SK-MEL-5 (cell line): Measurements from ENCODE around the gene NT5DC3. TPM values are rescaled to one million over a fixed set of nuclear protein-coding genes. Genes with fewer than 3 reads are reported as not detected.
A peak's percentile ranks its signal among the peaks of the same experiment; 100 is the strongest.

Source experiments
- DNase-seq: peaks from one replicate; pipeline ENCODE4 v3.0.0-alpha.2; 2016; ENCODE audit warnings: low read depth, low spot score
- in situ Hi-C: cut with HindIII; loops from 2 replicates; pipeline ENCODE4 v1.10.0; 2016; ENCODE audit warnings: low sequenced_read_pairs, high pct_unique_total_duplicates, low pct_unique_long_range_greater_than_20kb
- total RNA-seq: library from RNA; depleted of rRNA; stranded (reverse); fragments of >200 nt; shearing (Covaris generic); gene quantifications from 2 replicates; pipeline ENCODE4 v1.2.3, GENCODE V29; 2014; rRNA removed

Gene NT5DC3
- total RNA-seq, 1 experiment from 2014 or later, result 34.6 TPM

- in situ Hi-C loops, result no loop called here
- DNase-seq, result no peak
Measured at GRCh38 chr12:103748002-103748401, 93.0 kb downstream of the NT5DC3 start.

GRCh38 chr12:103745962-103746361, 95.1 kb downstream of the NT5DC3 start:
- peak; percentile 64 for DNase-seq
- in situ Hi-C loops, result no loop called here

DNA sequence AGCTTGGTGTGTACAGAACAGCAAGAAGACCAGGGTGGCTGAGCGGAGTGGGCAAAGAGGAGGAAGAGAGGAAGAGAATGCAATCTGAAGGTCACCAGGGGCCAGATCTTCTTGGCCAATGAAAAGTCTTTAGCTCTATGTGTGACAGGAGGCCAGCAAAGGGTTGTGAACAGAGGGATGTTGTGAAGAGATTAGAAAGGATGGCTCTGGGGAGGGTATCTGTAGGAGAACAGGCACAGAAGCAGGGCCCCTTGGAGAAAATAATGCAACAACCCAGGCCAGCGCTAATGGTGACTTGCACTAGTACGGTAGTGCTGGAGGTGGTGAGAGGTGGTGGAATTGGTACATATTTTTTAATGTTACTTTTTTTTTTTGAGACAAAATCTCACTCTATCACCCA, 97.2 kb downstream of the NT5DC3 start:
- in situ Hi-C loops, result no loop called here
- DNase-seq, result no peak

DNA sequence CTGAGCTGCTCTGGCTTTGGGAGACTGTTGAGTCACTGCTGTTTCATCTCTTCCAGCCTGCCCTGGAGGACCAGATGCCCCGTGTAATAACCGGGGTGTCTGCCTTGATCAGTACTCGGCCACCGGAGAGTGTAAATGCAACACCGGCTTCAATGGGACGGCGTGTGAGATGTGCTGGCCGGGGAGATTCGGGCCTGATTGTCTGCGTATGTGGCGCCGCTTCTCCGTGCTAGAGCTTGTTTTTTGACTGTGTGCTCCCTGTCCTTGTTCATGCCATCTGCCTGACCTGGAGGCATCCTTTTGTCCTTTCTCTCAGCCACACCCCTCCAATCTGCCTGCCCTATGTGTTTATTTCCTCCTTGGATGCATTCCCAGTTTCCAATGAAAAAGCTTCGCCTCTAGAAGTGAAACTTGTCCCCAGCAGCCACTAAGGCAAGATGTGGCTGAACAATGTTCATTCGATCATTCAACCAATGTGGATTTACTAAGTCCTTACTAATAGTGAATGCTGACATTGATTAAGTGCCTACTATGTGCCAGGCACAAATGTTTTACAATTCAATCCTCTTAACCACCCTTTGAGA, 98.6 kb downstream of the NT5DC3 start:
- DNase-seq, result no peak
- in situ Hi-C loops, result no loop called here

DNA sequence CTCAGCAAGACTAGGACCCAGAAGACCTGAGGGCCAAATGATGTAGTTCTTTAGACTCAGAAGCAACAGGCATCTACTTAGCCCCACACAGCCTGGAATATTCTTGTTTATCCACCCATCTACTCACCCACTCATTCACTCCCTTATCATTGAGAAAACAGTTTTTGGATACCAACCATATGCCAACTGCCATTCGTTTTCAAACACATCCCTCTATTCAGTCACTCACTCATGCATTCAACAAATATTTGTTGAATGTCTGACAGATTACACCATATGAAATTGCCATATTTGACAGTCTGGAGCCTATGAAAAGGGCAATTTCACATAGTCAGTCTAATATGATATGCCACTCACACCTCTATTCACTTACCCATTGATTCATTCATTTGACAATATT, 103.2 kb downstream of the NT5DC3 start:
- DNase-seq, result no peak
- in situ Hi-C loops, result no loop called here

DNA sequence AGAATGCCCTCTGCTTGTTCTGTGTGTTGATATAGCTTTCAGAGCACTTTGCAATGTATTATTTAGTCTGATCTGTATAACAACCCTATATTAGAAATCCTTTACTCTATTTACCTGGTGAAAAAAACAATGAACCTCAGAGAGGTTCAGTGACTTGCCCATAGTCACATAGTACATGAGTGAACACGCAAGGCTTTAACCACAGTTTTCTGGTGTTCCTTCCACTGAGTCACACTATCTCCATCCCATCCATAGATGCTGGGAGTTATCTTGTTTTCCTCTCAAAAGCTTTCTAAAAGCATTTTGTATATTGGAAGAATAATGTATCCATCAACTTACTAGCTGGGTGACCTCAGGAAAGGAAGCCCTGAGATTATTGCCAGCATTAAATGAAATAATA, 104.5 kb downstream of the NT5DC3 start:
- in situ Hi-C loops, result no loop called here
- DNase-seq, result no peak

DNA sequence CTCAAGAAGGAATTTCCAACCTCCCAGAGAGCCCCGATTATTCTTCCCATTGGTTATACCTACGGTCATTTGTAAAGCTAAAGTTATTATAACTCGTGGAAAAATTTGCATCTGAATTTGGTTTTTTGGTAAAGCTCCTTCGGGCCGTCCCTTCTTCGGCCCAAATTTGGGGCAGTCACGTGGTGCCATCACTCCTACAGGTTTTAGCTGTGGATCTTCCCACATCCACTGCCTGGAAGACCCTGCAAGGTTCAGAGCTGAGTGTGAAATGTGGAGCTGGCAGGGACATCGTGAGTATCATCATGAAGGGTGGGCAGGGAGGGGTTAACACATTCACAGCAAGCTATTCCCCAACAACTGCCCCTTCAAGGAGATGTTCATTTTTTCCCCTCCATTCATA, 105.7 kb downstream of the NT5DC3 start:
- in situ Hi-C loops, result no loop called here
- DNase-seq, result no peak

DNA sequence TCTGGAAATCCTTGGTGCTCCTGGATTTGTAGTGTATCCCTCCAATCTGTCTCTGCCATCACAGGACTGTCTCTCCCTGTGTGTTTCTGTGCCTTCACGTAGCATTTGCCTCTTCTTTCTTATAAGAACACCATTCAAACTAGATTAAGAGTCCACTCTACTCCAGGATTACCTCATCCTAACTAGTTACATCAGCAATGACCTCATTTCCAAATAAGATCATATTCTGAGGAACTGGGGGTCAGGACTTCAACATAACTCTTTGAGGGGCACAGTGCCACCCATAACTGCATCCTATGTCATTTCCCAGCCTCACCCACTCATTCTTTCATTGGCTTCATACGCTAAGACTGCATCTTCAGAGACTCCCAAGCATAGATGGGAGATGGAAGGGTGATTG, 106.2 kb downstream of the NT5DC3 start:
- no peak for DNase-seq
- in situ Hi-C loops, result no loop called here

DNA sequence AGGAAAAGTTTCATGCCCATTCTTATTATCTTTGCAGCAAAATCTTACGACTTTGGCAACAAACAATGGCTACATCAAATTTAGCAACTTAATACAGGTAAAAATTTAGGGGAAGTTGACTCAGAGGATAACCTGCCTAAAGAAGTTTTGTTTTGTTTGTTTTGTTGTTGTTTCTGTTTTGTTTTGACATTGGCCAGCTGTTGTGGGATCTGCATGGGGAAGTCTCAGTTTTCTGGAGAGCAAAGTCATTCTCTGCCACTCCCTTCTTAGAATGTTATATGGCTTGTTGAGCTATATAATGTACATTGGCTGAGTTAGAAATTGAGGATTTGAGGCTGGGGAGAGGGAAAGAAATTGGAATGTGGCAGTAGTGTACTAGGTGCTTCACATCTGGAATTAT, 109.5 kb downstream of the NT5DC3 start:
- no peak for DNase-seq
- in situ Hi-C loops, result no loop called here

DNA sequence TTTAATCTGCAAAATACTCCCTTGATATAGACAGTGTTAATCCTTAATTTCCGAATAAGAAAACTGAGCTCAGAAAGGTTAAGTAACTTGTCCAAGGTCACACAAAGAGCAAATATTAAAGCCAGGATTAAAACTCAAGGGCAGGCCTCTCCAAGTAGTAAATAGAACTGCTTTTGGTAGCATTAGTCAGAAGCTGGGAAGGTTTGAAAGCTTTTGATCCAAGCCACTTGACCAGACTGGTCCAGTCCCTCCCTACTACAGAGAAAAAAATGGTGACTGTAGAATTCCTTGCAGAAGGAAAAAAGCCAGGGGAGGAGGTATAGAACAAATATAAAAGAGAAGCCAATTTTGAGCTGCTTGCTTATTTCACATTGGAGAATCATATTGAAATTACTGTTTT, 111.5 kb downstream of the NT5DC3 start:
- in situ Hi-C loops, result no loop called here
- DNase-seq, result no peak

GRCh38 chr12:103728323-103728722, 112.7 kb downstream of the NT5DC3 start:
- in situ Hi-C loops, result no loop called here
- DNase-seq, result no peak

DNA sequence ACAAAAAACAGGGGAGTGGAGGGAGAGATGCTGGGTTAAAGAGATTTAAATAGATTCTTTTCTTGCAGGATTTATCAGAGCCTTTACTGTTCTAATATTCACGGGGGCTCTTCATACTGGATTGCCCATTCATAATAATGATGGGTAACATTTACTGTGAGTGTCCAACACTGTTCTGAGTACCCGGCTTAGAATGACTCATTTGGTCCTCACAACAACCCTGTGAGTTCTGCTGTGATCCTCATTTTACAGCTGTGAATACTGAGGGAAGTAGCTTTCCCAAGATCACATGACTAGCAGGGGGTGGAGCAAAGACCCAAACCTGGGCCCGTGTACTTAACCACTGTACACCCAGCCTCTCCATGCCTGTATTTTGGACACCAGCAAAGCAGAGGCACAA, 113.4 kb downstream of the NT5DC3 start:
- in situ Hi-C loops, result no loop called here
- peak; percentile 21 for DNase-seq

DNA sequence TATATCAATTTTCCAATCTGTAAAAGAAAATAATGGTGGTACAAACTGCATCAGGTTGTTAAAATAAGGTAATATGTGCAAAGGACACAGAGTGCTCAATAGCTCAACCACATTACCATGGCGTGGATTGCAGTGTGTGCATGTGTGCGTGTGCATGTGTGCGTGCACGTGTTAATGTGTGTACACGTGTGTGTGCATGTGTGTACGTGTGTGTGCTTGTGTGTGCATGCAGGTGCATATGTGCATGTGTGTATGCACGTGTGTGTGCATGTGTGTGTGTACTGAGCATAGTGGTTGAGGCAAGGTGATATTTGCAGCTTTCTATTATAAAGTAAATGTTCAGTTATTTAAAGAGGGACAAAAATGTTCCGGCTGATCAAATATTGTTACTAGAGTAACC, 115.6 kb downstream of the NT5DC3 start:
- DNase-seq, result no peak
- in situ Hi-C loops, result no loop called here

Other genes starting within 250 kb of the NT5DC3 start
- 982 and 1,069 TPM in 2 replicates for gene HSP90B1, start 89.2 kb upstream of the NT5DC3 start, total RNA-seq
- gene TDG, start 124.6 kb upstream of the NT5DC3 start, total RNA-seq, result 28.5 and 29.0 TPM in 2 replicates
- 1.2 TPM in 1 of 2 replicates, not detected in the other for gene GLT8D2, start 209.0 kb upstream of the NT5DC3 start, total RNA-seq
- gene HCFC2, start 223.3 kb upstream of the NT5DC3 start, total RNA-seq, result 9.4 and 10.8 TPM in 2 replicates